KG1 (cell line): Measurements from ENCODE around the gene PAX2.

Source experiments
- DNase-seq: peaks from one replicate; lab custom pipeline; 2025; lab: John Stamatoyannopoulos, UW

PAX2 gene

DNA sequence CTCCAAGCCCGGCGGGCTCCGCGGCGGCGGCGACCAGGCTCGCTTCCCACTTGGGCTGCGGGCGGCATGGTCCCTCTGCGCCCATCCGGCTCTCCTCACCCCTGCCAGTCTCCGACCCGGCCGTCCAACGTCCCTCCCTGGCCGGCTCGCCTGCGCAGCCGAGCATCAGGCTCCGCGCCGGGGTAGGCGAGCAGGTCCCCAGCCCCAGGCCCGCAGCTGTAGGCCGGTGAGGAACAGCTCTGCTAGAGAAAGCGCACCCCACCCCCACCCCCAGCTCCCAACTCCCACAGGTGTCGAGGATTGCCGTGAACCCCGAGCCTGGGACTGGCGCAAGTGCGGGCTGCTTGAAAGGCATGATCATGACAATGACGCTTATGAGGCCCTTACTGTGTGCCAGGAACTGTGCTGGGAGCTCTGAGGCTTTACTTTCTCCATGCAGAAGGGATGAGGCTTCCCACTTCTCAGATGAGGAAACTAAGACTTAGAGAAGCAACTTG, 20.8 kb upstream of the PAX2 start:
- no peak for DNase-seq

DNA sequence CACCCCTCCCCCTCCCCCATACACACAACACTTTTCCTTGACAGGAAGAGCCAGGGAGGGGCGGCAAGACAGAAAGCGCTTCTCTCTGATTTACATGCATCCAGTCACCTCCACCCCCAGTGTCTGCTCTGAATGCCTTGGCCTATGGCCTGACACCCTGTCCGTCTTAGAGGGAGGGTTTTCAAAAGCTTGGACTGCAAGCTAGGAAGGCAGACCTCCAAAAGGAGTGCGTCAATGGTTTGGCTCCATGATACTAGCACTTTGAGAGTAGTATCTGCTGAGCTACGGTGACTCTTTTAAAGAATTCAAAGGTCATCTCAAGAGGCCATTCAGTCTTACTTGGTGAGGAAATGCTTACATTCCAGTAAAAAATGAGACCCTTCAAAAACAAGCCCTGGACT, 20.3 kb upstream of the PAX2 start:
- no peak for DNase-seq

DNA sequence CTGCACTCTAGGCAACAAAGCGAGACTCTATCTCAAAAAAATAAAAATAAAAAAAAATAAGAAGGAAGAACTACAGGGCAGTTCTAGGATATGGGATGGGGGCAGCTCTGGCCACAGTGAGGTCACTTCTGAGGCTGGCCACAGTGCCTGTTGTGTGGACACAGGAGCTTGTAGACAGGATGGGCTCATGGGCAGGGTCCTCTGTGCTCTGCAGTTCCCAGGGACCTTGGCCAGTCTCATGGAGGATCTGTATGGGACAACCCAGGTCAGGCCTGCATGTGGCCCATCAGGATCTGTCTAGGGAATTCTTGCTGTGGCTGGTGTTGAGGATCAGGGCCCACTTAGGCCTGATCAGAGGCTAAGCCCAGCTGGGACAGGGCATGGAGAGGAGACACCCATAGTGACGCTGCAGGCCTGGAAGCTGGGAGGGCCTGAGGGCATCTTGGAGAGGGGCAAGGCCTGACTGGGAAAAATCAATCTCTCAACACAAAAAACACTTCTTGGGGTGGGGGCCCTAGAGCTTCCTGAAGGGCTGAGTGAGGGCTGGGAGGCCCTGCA, 19.4 kb upstream of the PAX2 start:
- no peak for DNase-seq

DNA sequence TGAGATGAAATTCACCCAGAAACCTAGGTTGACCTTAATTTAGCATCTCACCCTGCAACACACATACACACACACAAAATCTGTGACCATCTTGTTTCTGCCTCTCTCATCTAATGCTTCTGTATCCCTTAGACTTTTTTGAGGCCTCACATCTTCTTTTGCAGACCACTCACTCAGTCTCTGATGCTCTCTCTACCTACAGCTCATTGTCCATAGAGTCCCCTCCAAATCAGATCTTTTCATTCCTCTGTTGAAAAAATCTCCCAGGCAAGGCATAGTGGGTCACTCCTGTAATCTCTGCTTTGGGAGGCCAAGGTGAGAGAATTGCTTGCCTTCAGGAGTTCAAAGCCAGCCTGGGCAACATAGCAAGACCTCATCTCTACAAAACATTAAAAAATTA, 17.6 kb upstream of the PAX2 start:
- no peak for DNase-seq

DNA sequence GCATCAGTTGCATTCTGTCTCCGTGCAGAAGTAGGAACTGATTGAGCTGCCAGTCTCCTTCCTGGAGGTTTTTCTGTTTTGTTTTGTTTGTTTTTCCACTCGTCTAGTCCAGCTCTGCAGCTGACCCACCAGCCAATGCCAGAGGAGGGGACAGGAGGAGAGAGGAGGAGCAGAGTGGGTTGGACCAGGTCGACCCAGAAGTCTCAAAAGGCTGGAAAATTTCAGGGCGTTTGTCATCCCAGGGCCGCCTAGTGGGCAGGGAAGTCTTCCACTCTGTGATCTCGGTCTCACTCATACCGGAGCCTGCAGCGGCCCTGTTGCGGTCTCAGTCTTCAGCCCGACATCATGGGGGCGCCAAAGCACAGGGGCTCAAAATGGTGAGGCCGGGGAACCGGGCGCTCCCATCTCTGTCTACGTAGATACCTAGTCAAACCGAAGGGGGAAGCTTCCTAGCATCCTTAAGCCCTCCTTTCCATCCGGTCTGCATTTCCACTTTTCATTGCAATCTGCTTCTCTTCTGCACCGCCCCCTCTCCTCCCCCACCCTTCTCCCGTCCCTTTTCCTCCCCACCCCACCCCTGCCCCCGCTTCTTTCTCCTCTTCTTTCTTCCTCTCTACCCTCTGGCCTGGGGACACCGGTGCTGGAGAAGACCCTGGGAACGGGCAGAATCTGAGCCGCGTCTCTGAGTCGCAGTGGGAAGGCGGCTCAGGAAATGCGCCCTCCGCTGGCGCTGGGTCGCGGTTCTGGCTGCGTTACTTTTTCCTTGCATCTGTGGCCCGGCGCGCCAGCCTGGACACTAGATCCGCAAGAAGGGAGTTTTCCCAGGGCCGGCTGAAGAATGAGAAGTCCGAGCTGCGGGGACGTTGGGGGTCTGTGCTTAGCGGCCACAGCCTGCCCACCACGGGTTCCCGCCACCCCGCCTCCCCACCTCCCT, 16.2 kb upstream of the PAX2 start:
- no peak for DNase-seq

DNA sequence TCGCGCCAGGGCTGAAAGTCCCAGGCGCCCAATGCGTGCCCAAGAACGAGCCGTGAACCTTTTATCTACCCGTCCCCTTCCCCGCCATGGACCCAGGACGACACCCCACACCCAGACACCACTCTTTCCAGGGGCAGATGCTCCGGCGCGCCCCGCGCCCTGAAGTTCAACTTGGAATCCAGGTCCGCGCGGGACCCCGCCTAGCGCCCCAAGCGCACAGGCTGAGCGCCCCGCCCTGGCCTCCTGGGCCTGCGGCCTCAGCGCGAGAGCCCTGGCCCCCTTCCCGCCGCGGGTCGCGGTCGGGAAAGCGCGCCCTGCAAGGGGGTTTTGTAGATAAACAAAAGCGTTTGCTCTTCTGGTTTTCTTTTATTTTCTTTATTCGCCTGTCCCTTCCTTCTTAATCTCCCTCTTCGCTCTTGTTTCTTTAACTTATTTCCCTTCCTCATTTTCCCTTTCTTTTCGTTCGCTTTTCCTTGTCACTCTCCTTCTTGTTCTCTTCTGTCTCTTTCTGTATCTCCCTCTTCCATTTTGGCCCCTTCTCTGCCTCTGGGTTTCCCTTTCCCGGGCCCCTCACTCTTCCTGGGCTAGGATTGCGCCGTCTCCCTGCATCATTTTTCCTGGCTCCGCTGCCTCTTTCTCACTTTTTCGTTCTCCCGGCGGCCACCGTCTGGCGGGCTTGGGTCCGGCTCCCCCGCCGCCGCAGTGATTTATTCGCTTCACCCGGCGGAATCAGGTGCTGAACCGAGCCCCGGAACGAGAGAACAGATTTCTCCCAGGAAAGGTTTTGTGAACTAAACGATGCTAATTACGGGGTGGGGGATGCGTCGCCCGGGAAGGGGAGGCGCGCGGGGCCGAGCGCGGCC, 15.3 kb upstream of the PAX2 start:
- DNase-seq: no peak

DNA sequence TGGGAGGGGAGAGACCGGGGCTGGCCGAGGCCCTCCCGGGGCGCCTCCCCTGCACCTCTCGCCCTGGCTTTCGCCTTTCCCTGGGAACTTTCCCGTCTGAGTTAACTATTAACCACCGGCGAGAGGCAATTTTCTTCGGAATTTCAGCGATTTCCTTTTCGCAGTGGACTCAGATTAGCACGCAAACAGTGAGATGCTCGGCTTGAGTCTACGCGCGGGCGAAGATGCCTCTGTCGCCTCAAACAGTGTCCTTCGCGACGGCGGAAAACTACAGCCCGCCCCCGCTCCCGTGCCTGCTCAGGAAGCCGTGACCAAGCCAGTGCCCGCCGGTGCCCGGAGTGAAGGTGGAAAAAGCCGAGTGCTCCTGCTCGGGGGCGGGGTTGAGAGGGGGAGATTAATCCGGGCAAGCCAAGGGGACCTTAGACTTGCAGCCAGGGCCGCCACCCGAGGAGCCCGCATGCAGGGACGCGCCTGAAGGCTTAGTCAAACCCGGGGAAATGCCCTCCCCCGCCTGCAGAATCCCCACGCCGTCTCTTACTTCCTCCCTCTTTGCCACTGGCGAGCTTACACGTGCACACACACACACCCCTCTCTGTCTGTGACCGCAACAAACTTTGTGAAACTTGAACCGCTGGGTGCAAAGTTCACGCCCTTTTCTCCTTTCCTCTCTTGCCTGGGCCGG, 14.5 kb upstream of the PAX2 start:
- no peak for DNase-seq

DNA sequence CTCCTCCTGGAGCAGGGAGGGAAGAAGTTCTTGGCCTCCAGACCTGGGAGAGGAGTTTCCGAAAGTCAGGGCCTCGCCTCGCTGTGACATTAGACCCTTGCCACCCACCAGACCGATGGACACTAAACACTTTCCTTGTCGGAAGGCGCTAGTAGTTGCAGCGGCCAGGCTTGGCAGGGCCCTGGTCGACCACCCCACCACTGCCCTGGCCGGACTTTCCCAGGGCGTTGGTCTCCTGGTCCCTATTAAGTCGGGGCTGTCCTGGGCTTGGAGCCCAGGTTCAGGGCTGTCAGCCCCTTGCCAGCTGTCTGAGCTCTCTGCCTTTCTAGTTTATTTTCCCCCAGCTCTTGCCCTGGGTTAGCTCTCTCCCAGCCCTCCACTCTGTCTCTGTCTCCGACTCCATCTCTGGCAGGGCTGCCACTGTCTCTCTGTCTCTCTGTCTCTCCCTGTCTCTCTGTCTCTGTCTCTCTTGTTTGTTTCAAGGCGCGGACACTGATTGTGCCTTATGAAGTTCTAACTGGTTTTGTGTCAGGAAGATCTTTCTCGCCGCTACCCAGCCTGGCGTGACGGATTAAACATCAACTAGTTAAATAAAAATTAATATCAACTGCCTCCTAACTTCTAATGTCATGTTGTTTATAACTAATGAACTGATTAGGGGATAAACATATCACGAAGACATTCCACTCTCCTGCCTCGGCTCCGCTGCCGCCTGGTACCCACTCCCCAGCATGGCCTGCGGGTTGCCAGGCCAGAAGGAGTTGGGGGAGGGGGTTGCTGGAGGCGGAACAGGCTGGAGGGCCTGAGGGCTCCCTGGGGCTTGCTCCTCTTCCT, 13.8 kb upstream of the PAX2 start:
- DNase-seq: no peak

DNA sequence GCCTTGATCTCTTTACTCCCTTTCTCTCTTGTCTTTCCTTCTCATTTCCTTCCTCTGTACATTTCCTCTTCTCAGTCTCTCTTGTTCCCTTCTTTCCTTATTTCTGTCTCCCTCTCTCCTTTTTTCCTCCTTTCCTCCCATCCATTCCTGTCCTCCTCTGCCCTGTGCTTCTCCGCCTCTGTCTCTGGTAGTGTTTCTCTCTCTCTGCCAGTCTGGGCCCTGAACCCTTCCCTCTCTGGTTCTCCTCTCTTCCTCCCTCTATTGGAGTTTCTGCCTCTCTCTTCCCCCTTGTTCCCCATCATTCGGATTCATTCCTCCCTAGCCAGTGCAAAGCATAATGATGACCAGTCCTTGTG, 13.2 kb upstream of the PAX2 start:
- DNase-seq: no peak

DNA sequence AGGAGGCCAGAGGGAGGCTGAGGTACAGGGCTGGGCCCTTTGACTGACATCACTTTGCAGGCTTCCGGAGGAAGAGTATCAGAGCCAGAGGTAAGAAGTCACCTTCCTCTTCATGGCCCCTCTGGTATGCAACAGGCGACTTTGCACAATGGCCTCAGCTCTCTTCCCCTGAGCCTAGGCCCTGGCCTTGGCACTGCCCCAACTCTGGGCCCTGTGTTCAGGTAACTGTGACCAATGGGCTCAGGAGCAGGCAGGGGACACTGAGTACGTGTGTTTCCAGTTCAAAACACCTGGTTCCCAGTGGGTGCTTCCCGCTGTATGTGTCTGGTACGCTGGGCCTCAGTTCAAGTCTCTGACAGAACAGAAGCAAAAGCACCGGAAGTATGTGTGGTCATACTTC, 12.1 kb upstream of the PAX2 start:
- DNase-seq: no peak

DNA sequence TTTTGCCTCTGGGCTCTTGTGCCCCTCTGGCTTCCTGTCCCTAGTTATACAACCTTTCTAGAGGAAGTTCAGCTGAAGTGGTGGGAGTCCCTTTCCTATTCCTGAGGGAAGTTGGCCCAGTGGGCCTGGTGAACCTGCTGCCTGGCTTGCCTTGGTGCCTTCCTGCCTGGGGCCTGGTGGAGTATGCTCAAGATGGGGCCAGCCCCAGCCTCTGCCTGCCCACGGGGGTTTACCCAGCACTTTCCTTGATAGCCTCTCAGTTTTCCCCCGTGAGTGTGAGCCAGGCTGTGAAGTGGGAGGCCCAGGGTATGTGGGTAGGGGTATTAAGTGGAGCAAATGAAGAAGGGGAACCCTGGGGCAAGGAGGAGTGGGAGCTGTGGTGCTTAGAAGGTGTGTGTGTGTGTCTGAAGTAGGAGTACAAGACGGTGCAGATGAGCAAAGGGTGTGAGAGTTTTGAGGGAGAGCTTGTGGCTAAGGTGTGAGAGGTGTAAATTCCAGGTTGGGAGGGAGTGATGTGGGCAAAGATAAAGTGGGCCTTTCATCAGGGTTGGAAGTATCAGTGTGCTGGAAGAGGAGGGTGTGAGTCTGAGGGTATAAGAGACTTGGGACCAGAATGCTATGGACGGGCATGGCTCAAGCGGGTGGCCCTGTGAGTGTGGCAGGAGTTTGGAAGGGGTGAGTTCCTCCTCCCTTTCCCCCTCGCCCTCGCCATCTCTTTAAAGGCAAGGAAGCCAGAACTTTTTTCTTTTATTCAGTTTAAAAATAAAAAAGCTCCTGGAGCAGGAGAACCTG, 10.9 kb upstream of the PAX2 start:
- DNase-seq: no peak

DNA sequence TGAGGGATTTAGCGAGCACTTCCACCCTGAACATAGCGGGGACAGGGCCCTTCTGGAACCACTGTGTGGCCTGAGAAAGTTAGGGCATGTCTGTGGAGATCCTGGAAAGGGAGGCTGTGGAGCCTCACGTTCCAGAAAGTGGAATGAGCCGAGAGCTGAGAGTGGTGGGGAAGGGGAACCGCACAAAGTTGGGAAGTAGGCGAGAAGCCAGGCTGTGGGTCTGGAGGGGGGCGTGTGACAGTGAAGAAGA, 10.4 kb upstream of the PAX2 start:
- no peak for DNase-seq

DNA sequence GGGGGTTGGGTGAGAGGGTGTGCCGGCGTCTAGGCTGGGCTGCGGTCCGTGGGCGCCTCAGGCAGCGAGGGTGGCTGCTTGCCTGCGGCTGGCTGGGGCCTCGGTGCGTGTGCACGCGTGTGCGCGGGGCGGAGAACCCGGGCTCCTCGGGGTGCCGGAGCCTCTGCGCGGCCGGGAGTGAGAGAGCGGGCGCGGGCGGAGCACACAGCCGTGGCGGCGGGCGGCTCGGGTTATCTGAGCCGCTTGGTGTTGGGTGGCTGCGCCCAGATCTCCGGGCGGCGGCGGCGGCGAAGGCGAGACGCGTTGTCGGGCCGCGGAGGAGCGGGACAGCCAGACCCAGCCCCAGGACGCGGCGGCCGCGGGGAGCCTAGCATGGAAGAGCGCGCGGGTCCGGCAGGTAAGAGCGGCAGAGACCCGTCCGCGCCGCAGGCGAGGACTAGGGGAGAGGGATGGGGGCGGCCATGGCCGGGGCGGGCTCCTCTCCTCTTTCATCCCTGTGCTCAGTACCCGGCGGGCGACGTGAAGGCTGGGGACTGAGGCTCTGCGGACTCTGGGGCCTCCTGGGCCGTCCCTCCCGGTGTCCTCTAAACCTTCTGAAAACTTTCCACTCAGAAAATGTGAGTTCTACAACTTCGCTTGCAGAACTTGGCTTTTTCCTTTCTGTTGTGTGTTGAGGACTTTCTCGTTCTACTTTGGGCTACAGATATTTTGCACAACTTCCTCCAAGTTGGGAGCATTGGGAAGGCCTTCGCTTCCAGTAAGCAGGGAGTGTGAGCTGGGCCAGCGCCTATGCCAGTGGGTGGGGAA, 9.8 kb upstream of the PAX2 start:
- DNase-seq: no peak

DNA sequence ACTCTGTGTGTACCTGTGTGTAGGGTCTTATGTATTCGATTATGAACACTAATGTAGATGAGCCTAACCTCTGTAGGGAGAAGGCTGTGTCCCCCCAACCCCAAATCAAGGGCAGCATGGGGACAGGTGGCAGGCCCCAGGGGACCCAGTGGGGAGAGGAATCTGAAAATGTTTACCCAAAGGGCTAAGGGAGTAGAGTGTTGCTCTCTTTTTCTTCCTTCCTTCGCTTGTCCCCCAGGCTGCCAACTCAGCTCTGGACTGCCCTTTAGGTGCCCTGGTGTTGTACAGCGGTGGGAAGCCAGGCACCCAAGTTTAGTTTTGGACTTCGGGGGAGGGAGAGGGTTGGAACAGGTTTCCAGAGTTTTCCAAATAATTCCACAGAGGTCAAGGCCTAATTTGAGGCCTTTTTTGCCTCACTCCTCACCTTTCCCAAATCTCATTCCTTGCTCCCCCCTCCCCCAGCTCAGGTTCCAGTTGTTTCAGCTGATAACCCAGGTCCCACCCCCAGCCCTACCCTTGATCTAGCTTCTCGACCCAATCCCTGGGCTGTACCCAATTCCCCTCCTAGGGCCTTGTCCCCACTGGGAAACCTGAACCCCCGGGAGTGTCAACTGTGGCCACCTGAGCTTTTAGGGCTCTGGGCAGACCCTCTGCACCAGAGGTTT, 9.1 kb upstream of the PAX2 start:
- DNase-seq: no peak

DNA sequence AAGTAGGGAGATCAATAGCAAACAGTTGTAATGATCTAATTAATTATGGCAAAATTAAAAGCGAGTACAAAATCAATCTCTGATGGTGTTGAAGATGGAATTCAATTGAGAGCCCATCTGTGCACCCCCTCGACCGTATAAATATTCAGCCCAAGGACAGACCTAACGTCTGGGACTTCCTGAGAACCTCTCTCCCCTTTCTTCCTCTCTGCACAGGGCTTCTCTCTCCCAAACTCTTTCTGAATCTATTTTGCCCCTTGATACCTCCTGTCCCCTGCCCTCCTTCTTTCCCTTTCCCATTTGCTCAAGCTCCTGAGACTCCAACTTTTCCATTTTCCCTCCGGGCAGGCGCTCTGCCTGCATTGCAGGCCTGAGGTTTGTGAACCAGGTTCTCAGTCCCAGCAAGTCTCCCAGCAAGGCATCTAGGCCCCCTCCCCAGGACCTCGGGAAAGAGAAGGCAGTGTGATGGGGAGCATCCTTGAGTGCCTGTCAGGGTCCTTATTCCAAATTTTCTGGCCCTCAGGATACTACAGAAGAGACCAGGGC, 8.5 kb upstream of the PAX2 start:
- DNase-seq: no peak

DNA sequence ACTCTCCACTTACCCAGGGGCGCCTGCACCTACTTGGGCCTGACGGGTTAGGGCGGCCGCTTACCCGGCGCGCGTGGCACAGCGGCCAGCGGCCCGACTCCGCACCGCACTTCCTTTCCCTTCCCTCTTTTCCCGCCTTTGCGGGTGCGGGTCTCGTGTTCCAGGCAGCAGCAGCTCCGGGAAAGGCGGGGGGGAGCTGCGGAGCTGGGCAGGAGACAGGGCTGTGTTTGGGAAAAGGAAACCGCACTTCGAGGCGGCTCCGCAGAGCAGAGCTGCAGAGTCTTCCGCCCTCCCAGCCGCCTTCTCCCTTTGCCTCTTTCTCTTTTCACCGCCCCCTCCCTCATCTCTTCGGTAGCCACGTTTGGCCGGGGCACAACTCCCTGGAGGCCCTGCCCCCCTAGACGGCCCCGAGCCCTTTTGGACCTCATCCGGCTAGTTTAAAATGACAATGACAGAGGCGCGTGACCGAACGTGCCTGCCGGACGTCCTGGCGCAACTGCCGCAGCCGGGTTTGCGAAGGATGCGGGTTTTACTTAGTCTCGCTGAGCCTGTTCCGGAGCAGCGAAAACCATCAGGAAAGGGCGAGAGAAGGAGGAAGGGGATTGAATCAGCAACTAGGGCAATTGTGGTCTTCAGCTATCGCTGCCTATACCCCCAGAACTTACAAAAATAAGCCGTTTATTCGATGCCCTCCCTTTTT, 7.9 kb upstream of the PAX2 start:
- DNase-seq: no peak

DNA sequence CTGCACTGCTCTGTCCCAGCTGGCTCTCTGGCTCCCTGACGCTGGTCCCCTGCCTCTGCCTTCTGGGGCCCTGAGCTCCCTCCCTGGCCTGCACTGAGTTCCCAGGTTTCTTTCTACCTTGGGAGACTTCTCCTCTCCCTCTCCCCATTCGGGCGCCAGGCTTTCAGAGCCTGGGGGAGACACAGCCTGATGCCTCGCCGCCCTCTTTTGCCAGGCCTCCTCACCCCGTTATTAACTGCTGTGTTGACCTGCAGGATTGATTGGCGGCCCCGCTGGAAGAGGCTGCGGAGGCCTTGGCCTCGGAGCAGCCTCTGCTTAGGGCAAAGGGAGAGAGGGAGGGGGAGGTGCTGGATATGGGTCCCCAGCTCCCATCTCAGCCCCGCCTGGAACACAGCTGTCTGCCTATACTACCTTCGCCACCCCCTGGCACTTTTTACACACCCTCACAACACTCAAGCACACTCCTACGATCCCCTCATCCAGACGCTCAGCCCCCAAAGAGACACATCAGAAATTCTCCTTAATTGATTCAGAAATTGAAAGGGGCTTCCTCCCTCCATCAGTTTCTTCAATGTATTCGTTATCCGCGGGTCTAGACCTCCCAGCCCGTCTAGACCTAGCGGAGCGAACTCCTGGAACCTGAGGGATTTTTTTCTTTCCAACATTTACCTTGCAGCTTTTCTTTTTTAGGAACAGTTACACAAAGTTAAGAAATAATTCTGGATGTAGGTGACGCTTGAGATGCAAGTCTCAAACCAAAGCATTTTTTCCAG, 7.1 kb upstream of the PAX2 start:
- no peak for DNase-seq
